Measurements from ENCODE around the gene UBTD1. TPM values are rescaled to one million over a fixed set of nuclear protein-coding genes. Genes with fewer than 3 reads are reported as not detected.

The UBTD1 gene
- total RNA-seq, 4 donors from 2014 or later = 0.29 to 25.9 (median 6.7) TPM

GRCh38 chr10:97534746-97535367 lies 36.1 kb downstream of the UBTD1 start:
- Histone ChIP-seq H3K4me3 (no peak overlapping the region), H3K9me3 (no peaks in the 10 kb centered on the region), H3K27ac (no peak overlapping the region), H3K27me3 (no peaks in the 10 kb centered on the region), H3K36me3 (no peaks in the 10 kb centered on the region), H3K4me1 (peaks cover 0 to 3% of the 10 kb centered on the region in 2 donors)
- intact Hi-C loops (cut with DNase I; ENCODE audit: low total_unique reads) = no loop called here
- TF ChIP-seq CTCF (IDR thresholded peaks at IDR 0.05) = peak in 3 of 4 experiments; percentile 26 to 37 (median 30)
- no peak for TF ChIP-seq POLR2A (IDR thresholded peaks at IDR 0.05)
- no peak for DNase-seq

GRCh38 chr10:97537186-97537869 lies 38.6 kb downstream of the UBTD1 start:
- H3K36me3 ChIP-seq = no peaks in the 10 kb centered on the region
- H3K27ac ChIP-seq = no peak overlapping the region
- no peak for TF ChIP-seq POLR2A (IDR thresholded peaks at IDR 0.05)
- no peak for TF ChIP-seq CTCF (IDR thresholded peaks at IDR 0.05)
- intact Hi-C loops (cut with DNase I; ENCODE audit: low total_unique reads) = no loop called here
- H3K4me1 ChIP-seq = peaks cover 10 to 13% of the 10 kb centered on the region in 2 donors
- no peaks in the 10 kb centered on the region for H3K9me3 ChIP-seq
- DNase-seq = no peak
- H3K4me3 ChIP-seq = no peak overlapping the region
- no peaks in the 10 kb centered on the region for H3K27me3 ChIP-seq

- Histone ChIP-seq H3K4me1 (peaks cover 12 to 23% of the 10 kb centered on the region in 2 donors), H3K36me3 (no peaks in the 10 kb centered on the region), H3K27me3 (no peaks in the 10 kb centered on the region), H3K9me3 (no peaks in the 10 kb centered on the region), H3K4me3 (no peak overlapping the region), H3K27ac (peak overlapping the region; percentile 96 to 97)
- TF ChIP-seq POLR2A (IDR thresholded peaks at IDR 0.05) (no peak), CTCF (IDR thresholded peaks at IDR 0.05) (no peak)
- intact Hi-C loops (cut with DNase I; ENCODE audit: low total_unique reads) = no loop called here
- DNase-seq = no peak
Measured at GRCh38 chr10:97538411-97538810, 39.7 kb downstream of the UBTD1 start.

GRCh38 chr10:97538839-97539238 lies 40.1 kb downstream of the UBTD1 start:
- intact Hi-C loops (cut with DNase I; ENCODE audit: low total_unique reads) = no loop called here
- no peaks in the 10 kb centered on the region for H3K27me3 ChIP-seq
- peaks cover 16 to 27% of the 10 kb centered on the region in 2 donors for H3K4me1 ChIP-seq
- H3K36me3 ChIP-seq = no peaks in the 10 kb centered on the region
- H3K9me3 ChIP-seq = no peaks in the 10 kb centered on the region
- no peak overlapping the region for H3K4me3 ChIP-seq
- H3K27ac ChIP-seq = peak overlapping the region; percentile 96 to 97
- TF ChIP-seq CTCF (IDR thresholded peaks at IDR 0.05) (no peak), POLR2A (IDR thresholded peaks at IDR 0.05) (no peak)
- DNase-seq = no peak

GRCh38 chr10:97539523-97540200 lies 40.9 kb downstream of the UBTD1 start:
- no peak for TF ChIP-seq POLR2A (IDR thresholded peaks at IDR 0.05)
- peak in 1 of 4 experiments; percentile 27 for TF ChIP-seq CTCF (IDR thresholded peaks at IDR 0.05)
- H3K4me1 ChIP-seq = peaks cover 22 to 27% of the 10 kb centered on the region in 2 donors
- peak; percentile 60 to 75 for DNase-seq
- H3K27me3 ChIP-seq = no peaks in the 10 kb centered on the region
- no peaks in the 10 kb centered on the region for H3K36me3 ChIP-seq
- H3K27ac ChIP-seq = peak overlapping the region; percentile 96 to 97
- intact Hi-C loops (cut with DNase I; ENCODE audit: low total_unique reads) = loop anchor here (10.0 kb wide), 1 partner anchor 45 kb away; the partner anchor contains the start of genes MMS19 and UBTD1
- no peaks in the 10 kb centered on the region for H3K9me3 ChIP-seq
- no peak overlapping the region for H3K4me3 ChIP-seq
